ENCODE data around the gene MAS1.
A peak's percentile ranks its signal among the peaks of the same experiment; 100 is the strongest.
"Not testable (repeated sequence)": the region's sequence is repeated elsewhere in the genome, so short reads cannot be mapped to it uniquely, and the experiment has no call there.

MAS1 gene

GRCh38 chr6:159919800-159920199, 29.0 kb downstream of the MAS1 start:
- DNase-seq: no peak

GRCh38 chr6:159924150-159924549, 33.4 kb downstream of the MAS1 start:
- not testable (repeated sequence) for DNase-seq

DNA sequence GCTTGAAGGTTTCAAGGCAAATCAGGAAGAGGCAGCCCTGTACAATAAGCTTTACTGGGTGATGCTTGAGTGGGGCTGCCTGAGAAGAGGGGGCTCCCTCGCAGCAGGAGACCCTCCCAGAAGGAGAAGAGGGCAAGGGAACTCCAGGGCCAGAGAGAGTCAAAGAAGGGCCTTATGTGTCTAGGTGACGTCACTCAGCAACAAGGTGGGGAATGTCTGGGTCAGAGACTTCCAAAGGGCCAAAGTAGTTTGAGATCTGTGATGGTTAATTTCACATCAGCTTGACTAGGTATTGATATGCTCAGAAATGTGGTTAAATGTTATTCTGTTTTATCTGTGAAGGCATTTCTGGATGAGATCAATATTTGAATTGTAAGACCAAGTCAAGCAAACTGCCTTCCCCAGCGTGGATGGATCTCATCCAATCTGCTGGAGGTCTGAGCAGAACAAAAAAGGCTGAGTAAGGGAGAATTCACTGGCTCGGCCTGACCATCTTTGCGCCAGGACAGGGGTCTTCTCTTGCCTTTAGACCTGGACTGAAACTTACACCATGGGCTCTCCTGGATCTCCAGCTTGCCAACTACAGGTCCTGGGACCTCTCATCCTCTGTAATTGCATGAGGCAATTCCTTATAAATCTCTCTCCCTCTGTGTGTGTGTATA, 35.9 kb downstream of the MAS1 start:
- no peak for DNase-seq

DNA sequence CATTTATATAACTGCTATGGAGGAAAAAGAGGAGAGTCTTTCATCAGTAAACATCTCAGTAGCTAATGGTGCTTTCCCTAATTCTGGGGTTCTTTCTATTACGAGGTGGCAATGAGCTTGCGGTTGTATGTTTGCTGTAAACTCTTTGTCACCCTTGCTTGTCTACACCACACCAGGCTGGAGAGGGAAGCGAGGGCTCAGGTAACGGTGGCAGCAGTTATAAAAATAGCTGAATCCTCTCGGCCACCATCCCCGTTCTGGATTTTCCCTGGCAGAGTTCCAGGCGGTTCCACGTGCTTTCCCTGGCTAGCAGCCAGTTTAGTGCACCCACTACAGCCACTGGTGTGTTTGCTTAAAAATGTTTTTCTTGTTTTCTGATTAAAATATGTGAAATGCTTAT, 39.0 kb downstream of the MAS1 start:
- peak; percentile 50 for DNase-seq

- peak; percentile 53 for DNase-seq
These were observed 40.3 kb downstream of the MAS1 start for GRCh38 chr6:159931112-159931511.

DNA sequence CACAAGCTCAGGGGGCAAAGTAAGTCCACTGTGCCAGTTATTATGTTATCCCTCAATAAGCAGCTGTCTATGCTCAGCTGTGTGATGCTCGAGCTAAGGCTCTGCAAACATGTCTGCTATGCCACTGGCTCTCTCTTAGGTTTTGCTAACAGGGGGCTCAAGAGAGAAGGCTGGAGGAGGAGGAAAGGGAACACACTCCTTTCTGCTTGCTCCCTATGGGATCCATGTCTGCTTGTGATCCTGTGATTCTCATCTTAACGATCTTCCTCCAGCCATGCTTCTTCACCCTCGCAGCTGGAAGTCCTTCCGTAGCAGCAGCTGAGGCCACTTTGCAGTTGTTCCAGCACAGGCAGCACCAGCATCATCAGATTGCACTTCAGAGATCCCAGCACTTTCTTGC, 41.1 kb downstream of the MAS1 start:
- no peak for DNase-seq

- no peak for DNase-seq
These were observed 42.3 kb downstream of the MAS1 start for GRCh38 chr6:159933077-159933476.

DNA sequence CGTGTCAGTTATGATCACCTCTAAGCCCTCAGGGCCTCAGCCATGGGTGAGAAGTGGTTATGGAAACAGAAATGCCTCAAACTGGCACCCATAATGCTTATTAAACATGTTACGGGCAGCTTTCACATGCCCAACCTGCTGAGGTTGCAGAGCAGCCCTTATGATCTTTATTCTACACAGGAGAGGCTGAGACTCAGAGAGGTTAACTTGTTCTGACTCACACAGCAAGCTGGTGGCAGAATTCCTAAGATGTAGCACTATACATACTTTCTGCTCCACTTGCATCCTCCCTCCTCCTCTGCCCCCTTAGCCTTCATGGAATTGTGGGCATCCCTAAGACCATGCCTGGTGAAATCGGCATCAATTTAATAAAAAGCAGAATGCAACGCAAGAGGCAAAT, 43.4 kb downstream of the MAS1 start:
- DNase-seq: no peak

- no peak for DNase-seq
These were observed 44.3 kb downstream of the MAS1 start for GRCh38 chr6:159935065-159935464.

DNA sequence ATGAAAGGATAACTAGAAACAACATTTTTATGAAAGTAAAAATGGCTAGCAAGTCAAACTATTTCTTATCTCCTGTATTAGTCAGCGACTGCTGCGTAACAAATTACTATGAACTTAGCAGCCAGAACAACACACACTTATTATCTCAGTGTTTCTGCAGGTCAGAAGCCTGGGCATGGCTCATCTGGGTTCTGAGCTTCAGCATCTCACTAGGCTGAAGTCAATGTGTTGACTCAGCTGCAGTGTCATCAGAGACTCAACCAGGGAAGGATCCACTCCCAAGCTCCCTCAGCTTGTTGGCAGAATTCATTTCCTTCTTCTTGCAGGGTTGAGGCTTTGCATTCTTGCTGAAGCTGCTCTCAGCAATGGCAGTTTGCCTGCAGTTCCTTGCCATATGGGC, 44.8 kb downstream of the MAS1 start:
- DNase-seq: no peak

GRCh38 chr6:159939591-159940016, 48.8 kb downstream of the MAS1 start:
- DNase-seq: no peak
